H1 (cell line): ENCODE results near the gene LLGL2. TPM values are rescaled to one million over a fixed set of nuclear protein-coding genes. Genes with fewer than 3 reads are reported as not detected.

Source experiments
- CTCF ChIA-PET: fragments of 300-600 bp; sonication (Branson Sonifier 250); formaldehyde crosslinking; loops from one replicate; lab custom pipeline; 2021; ENCODE audit not compliant: partially characterized antibody; lab: Charles Lee
- POLR2A ChIA-PET: fragments of 300-600 bp; sonication (Branson Sonifier 250); formaldehyde crosslinking; loops from one replicate; lab custom pipeline; 2021; ENCODE audit warnings: inconsistent platforms; ENCODE audit not compliant: partially characterized antibody; lab: Charles Lee
- DNase-seq, 2 experiments: peaks; one replicate each; pipeline versions ENCODE4 v3.0.0 to v3.0.0-alpha.2; 2010 to 2022; ENCODE audit warnings: low spot score in 2 of 2, low read depth in 1 of 2, mixed read lengths in 1 of 2
- FAIRE-seq: peaks from 2 replicates; lab custom pipeline; 2011; peaks lifted over from hg19 to GRCh38; lab: Jason Lieb, UNC
- H2AFZ ChIP-seq: 2 replicates; pipeline ENCODE4 v1.8.1; 2012; ENCODE audit warnings: low read length, inconsistent platforms
- H2AK5ac ChIP-seq: 2 replicates; pipeline ENCODE4 v1.6.1; 2013; ENCODE audit warnings: low read depth, low read length
- H2BK120ac ChIP-seq: replicated peaks from 2 replicates; pipeline ENCODE3; 2013; ENCODE audit warnings: low read depth, low read length, inconsistent platforms
- H2BK12ac ChIP-seq: 2 replicates; pipeline ENCODE4 v1.6.1; 2013; ENCODE audit warnings: low read depth, low read length
- H2BK15ac ChIP-seq: 2 replicates; pipeline ENCODE4 v1.6.1; 2013; ENCODE audit warnings: low read length
- H2BK20ac ChIP-seq: 2 replicates; pipeline ENCODE4 v1.6.1; 2013; ENCODE audit warnings: low read length
- H2BK5ac ChIP-seq: 2 replicates; pipeline ENCODE4 v1.6.1; 2013; ENCODE audit warnings: low read depth, low read length
- H3K14ac ChIP-seq: 2 replicates; pipeline ENCODE4 v1.6.1; 2013; ENCODE audit warnings: inconsistent platforms; ENCODE audit not compliant: insufficient read length
- H3K18ac ChIP-seq: 2 replicates; pipeline ENCODE4 v1.6.1; 2013; ENCODE audit warnings: low read length; ENCODE audit errors: extremely low read depth
- H3K23ac ChIP-seq: 2 replicates; pipeline ENCODE4 v1.6.1; 2013; ENCODE audit warnings: inconsistent platforms; ENCODE audit not compliant: insufficient read length
- H3K23me2 ChIP-seq: 2 replicates; pipeline ENCODE4 v1.6.1; 2013; ENCODE audit warnings: low read depth, low read length
- H3K27ac ChIP-seq: 2 replicates; pipeline ENCODE4 v1.6.1; 2011; ENCODE audit warnings: low read depth, low read length, inconsistent platforms
- H3K27me3 ChIP-seq, 4 experiments: replicated peaks in 1 of 4; 1 replicate in 1 of 4; 2 replicates in 3 of 4; pipeline versions ENCODE4 v1.6.1 to v1.8.1; 2011 to 2013; ENCODE audit warnings: low read length in 3 of 4, mild to moderate bottlenecking in 3 of 4, inconsistent platforms in 2 of 4, mixed read lengths in 2 of 4, moderate library complexity in 1 of 4; ENCODE audit not compliant: control insufficient read depth in 3 of 4, insufficient read depth in 3 of 4; ENCODE audit errors: extremely low read depth in 1 of 4
- H3K36me3 ChIP-seq, 4 experiments: 2 replicates each; pipeline versions ENCODE4 v1.6.1 to v1.8.1; 2011 to 2013; ENCODE audit warnings: mild to moderate bottlenecking in 4 of 4, low read length in 3 of 4, moderate library complexity in 2 of 4, control low read depth in 1 of 4, inconsistent platforms in 1 of 4; ENCODE audit not compliant: insufficient read depth in 4 of 4, control insufficient read depth in 2 of 4
- H3K4ac ChIP-seq: replicated peaks from 2 replicates; pipeline ENCODE3; 2013; ENCODE audit warnings: low read length, low read depth, mixed read lengths, inconsistent platforms; ENCODE audit not compliant: insufficient read length
- H3K4me1 ChIP-seq, 4 experiments: replicated peaks in 1 of 4; 1 replicate in 1 of 4; 2 replicates in 3 of 4; pipeline versions ENCODE4 v1.6.1 to v1.8.1; 2011 to 2013; ENCODE audit warnings: low read length in 3 of 4, inconsistent platforms in 2 of 4, mixed read lengths in 1 of 4; ENCODE audit not compliant: insufficient read depth in 4 of 4, control insufficient read depth in 3 of 4
- H3K4me2 ChIP-seq, 2 experiments: 2 replicates each; pipeline versions ENCODE4 v1.6.1 to v1.8.1; 2011 to 2013; ENCODE audit warnings: low read depth in 2 of 2, low read length in 2 of 2, control low read depth in 1 of 2, inconsistent platforms in 1 of 2, mild to moderate bottlenecking in 1 of 2; ENCODE audit not compliant: insufficient read depth in 1 of 2
- H3K4me3 ChIP-seq, 4 experiments: fragments of 200-600, 300-600 bp in 1 of 4; sonication (generic), shearing (Covaris generic), sonication (Bioruptor Twin) in 1 of 4; 2 replicates each; pipeline versions ENCODE4 v1.5.1 to v1.8.1; 2011 to 2016; ENCODE audit warnings: low read length in 4 of 4, low read depth in 3 of 4, control low read depth in 2 of 4, inconsistent platforms in 2 of 4, mild to moderate bottlenecking in 2 of 4, mixed read lengths in 1 of 4, moderate library complexity in 1 of 4; ENCODE audit not compliant: insufficient read depth in 2 of 4; ENCODE audit errors: extremely low read depth in 1 of 4
- H3K56ac ChIP-seq: replicated peaks from 2 replicates; pipeline ENCODE3; 2013; ENCODE audit warnings: low read depth, mild to moderate bottlenecking, mixed read lengths, low read length, inconsistent platforms; ENCODE audit not compliant: insufficient read length
- H3K79me1 ChIP-seq: 2 replicates; pipeline ENCODE4 v1.6.1; 2013; ENCODE audit warnings: low read depth, low read length, control low read depth
- H3K79me2 ChIP-seq, 2 experiments: 2 replicates each; pipeline versions ENCODE4 v1.6.1 to v1.8.1; 2012 to 2013; ENCODE audit warnings: low read length in 2 of 2, mild to moderate bottlenecking in 2 of 2, inconsistent platforms in 1 of 2; ENCODE audit not compliant: insufficient read depth in 2 of 2, control insufficient read depth in 1 of 2
- H3K9ac ChIP-seq, 4 experiments: replicated peaks in 1 of 4; 1 replicate in 1 of 4; 2 replicates in 3 of 4; pipeline versions ENCODE4 v1.6.1 to v1.8.1; 2011 to 2013; ENCODE audit warnings: low read depth in 3 of 4, low read length in 3 of 4, control low read depth in 2 of 4, mild to moderate bottlenecking in 2 of 4, moderate library complexity in 2 of 4, inconsistent platforms in 1 of 4; ENCODE audit errors: extremely low read depth in 1 of 4
- H3K9me3 ChIP-seq, 2 experiments: 2 replicates each; pipeline versions ENCODE4 v1.6.1 to v1.8.1; 2012 to 2013; ENCODE audit warnings: mild to moderate bottlenecking in 2 of 2, moderate library complexity in 2 of 2, control low read depth in 1 of 2, inconsistent platforms in 1 of 2, low read depth in 1 of 2, low read length in 1 of 2, mixed read lengths in 1 of 2; ENCODE audit not compliant: insufficient read depth in 2 of 2
- H4K20me1 ChIP-seq, 2 experiments: replicated peaks in 1 of 2; 2 replicates each; pipeline versions ENCODE3 to v1.8.1; 2011 to 2013; ENCODE audit warnings: inconsistent platforms in 2 of 2, low read length in 2 of 2, mild to moderate bottlenecking in 1 of 2; ENCODE audit not compliant: insufficient read depth in 2 of 2, control insufficient read depth in 1 of 2
- H4K5ac ChIP-seq: 2 replicates; pipeline ENCODE4 v1.6.1; 2013; ENCODE audit warnings: low read length, low read depth, mixed read lengths, inconsistent platforms; ENCODE audit not compliant: insufficient read length
- H4K8ac ChIP-seq: 2 replicates; pipeline ENCODE4 v1.8.0; 2013; ENCODE audit warnings: mild to moderate bottlenecking, moderate library complexity, low read length, inconsistent platforms; ENCODE audit not compliant: insufficient read depth; ENCODE audit errors: extremely low read depth
- H4K91ac ChIP-seq: replicated peaks from 2 replicates; pipeline ENCODE3; 2013; ENCODE audit warnings: low read length, mixed read lengths, inconsistent platforms; ENCODE audit not compliant: insufficient read length
- ASH2L ChIP-seq: fragments of 200-600, 300-600 bp; sonication (generic); IDR thresholded peaks from one replicate; pipeline ENCODE4 v1.7.1; 2017; ENCODE audit warnings: low read length
- CBX5 ChIP-seq: fragments of 300-800, 300-1000 bp; sonication (generic); IDR thresholded peaks from 2 replicates; pipeline ENCODE4 v1.7.1; 2016; ENCODE audit warnings: antibody characterized with exemption, low read length, low read depth
- MAFK ChIP-seq: IDR thresholded peaks from 2 replicates; pipeline ENCODE4 v1.6.1; 2012; ENCODE audit warnings: low read depth, mild to moderate bottlenecking, improper control_type of control experiment, low read length
- NANOG ChIP-seq: IDR thresholded peaks from 2 replicates; pipeline ENCODE4 v1.6.1; 2011; ENCODE audit warnings: low read length, low read depth, mild to moderate bottlenecking, inconsistent platforms; ENCODE audit not compliant: insufficient read depth, poor library complexity, severe bottlenecking
- POU5F1 ChIP-seq: IDR thresholded peaks from 2 replicates; pipeline ENCODE4 v1.6.1; 2011; ENCODE audit warnings: low read depth, mild to moderate bottlenecking, low read length, moderate library complexity
- RAD21 ChIP-seq, 2 experiments: IDR thresholded peaks in 1 of 2; conservative IDR thresholded peaks in 1 of 2; 2 replicates each; pipeline ENCODE4 v1.6.1; 2011; ENCODE audit warnings: low read depth in 2 of 2, low read length in 2 of 2, improper control_type of control experiment in 1 of 2, inconsistent platforms in 1 of 2, mild to moderate bottlenecking in 1 of 2, moderate library complexity in 1 of 2
- RNF2 ChIP-seq: fragments of 200-900, 300-1000 bp; sonication (generic); IDR thresholded peaks from 2 replicates; pipeline ENCODE4 v1.7.1; 2016; ENCODE audit warnings: borderline replicate concordance, low read depth, mild to moderate bottlenecking, antibody characterized with exemption, low read length; ENCODE audit not compliant: poor library complexity, severe bottlenecking; ENCODE audit errors: missing control alignments
- SAP30 ChIP-seq: fragments of 300-600 bp; sonication (generic); IDR thresholded peaks from 2 replicates; pipeline ENCODE4 v1.7.1; 2012; ENCODE audit warnings: low read length, moderate library complexity, mild to moderate bottlenecking, inconsistent platforms; ENCODE audit not compliant: insufficient read depth, insufficient replicate concordance
- SP1 ChIP-seq: IDR thresholded peaks from 2 replicates; pipeline ENCODE4 v1.6.1; 2011; ENCODE audit warnings: low read depth, low read length
- SP4 ChIP-seq: IDR thresholded peaks from 2 replicates; pipeline ENCODE4 v1.6.1; 2012; ENCODE audit warnings: low read length, inconsistent platforms
- WGBS, 2 experiments: shearing (Covaris generic) in 1 of 2; methylation state at CpG; one replicate each; pipeline versions ENCODE4 v1.1.6 to v1.1.7; 2013 to 2015; ENCODE audit warnings: low lambda C conversion rate in 2 of 2, mixed read lengths in 2 of 2, inconsistent platforms in 1 of 2, low coverage in 1 of 2, missing lambda C conversion rate in 1 of 2; ENCODE audit not compliant: insufficient replicate concordance in 2 of 2, insufficient coverage in 1 of 2, insufficient read length in 1 of 2; ENCODE audit errors: extremely low coverage in 1 of 2, missing lambda C conversion rate in 1 of 2; 5-methylcytosine and 5-hydroxymethylcytosine counted together
- polyA plus RNA-seq, 7 experiments: library from polyadenylated mRNA; depleted of rRNA in 3 of 7; stranded (reverse) in 5 of 7; unstranded in 2 of 7; fragments of >200 nt in 5 of 7; fragments of 200-250 nt in 2 of 7; gene quantifications; 1 replicate in 5 of 7; 2 replicates in 1 of 7; 4 replicates in 1 of 7; pipeline versions ENCODE4 v1.2.1 to v1.2.3, GENCODE V29; 2011 to 2013; ENCODE audit warnings: missing spikeins in 2 of 7, mixed read lengths in 2 of 7
- total RNA-seq: library from RNA; stranded (reverse); fragmentation: NEBNext Ultra II Directional; extraction: Animal tissue kit (Norgen Biotek cat#: 25700); gene quantifications from 2 replicates; pipeline ENCODE4 v1.2.1, GENCODE V29; 2021
- TF ChIP-seq, protein P1 (sequence below): IDR thresholded peaks from 2 replicates; pipeline ENCODE4 v1.6.1; 2012; ENCODE audit warnings: inconsistent platforms

LLGL2 gene
- total and polyA plus RNA-seq, 2 of the 8 experiments (the other 6 are each of a cell fraction or from before 2014, with no cell fraction given): 64.5 to 77.1 TPM

DNA sequence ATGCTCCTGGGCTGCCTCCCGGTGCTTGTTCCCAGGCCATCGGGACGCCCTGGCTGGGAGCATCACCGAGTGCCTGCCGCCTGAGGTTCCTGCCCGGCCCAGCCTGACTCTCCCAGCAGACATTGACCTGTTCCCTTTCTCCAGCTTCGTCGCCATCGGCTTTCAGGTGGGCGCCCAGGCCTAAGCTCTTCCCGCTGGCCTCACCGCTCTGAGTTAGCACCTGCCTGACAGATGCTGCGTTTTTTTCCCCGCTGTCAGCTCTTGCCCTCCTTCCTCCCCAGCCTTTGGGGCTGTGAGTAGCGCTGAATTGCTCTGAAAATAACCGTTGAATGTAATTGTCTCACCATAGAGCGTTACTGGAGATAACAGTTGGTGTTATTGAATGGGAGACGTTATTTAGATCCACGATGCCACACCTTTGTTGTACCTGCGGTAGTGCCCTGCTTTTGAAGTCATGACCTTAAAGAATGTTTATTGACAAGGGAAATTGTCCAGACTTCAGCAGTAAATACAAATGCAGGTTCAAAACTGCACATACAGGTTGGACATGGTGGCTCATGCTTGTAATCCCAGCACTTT, 86.4 kb downstream of the LLGL2 start:
- Histone ChIP-seq H4K20me1 (no peaks in the 10 kb centered on the region), H3K18ac (no peak overlapping the region), H3K36me3 (no peaks in the 10 kb centered on the region), H3K14ac (no peak overlapping the region), H3K27ac (no peak overlapping the region), H3K27me3 (no peaks in the 10 kb centered on the region), H4K91ac (no peak overlapping the region), H3K4me3 (no peak overlapping the region), H3K4ac (no peak overlapping the region), H3K56ac (no peak overlapping the region), H3K23me2 (no peaks in the 10 kb centered on the region), H3K9me3 (no peaks in the 10 kb centered on the region), H2AK5ac (no peak overlapping the region), H4K5ac (no peak overlapping the region), H2AFZ (no peak overlapping the region), H2BK15ac (0 out of 2 replicates have a peak overlapping the region, but pooled peaks have one; percentile 46), H2BK120ac (no peak overlapping the region), H2BK5ac (no peak overlapping the region), H3K4me2 (no peak overlapping the region), H2BK20ac (no peak overlapping the region), H3K9ac (no peak overlapping the region), H3K79me1 (no peaks in the 10 kb centered on the region), H3K79me2 (no peaks in the 10 kb centered on the region), H4K8ac (no peak overlapping the region), H2BK12ac (no peak overlapping the region), H3K4me1 (no peaks in the 10 kb centered on the region), H3K23ac (no peak overlapping the region)
- ChIA-PET POLR2A (interaction anchor here (0.6 to 5.2 kb wide), 4 partner anchors 10 to 164 kb away, joined by 3 to 19 read pairs (median 4); no protein-coding TSS in a partner anchor), CTCF (interaction anchor here (0.6 to 59.2 kb wide), 6 partner anchors 12 to 402 kb away, joined by 3 to 2200 read pairs (median 16); partner anchors contain the start of genes RECQL5, SAP30BP, SMIM5 and TSEN54)
- 89% methylated on average over 20 of the region's 20 CpGs; no CpG with 5 or more reads in 1 of the 2 experiments for WGBS, 2 experiments
- DNase-seq (no peak), FAIRE-seq (no peak)
- no peak for TF ChIP-seq RAD21 (IDR thresholded peaks at IDR 0.05 in 1 of 2, conservative IDR thresholded peaks at IDR 0.05 in 1 of 2; ENCODE audit: low read depth in 2 of 2, low read length in 2 of 2)
- TF ChIP-seq SAP30: no peak
- TF ChIP-seq, protein P1, sequence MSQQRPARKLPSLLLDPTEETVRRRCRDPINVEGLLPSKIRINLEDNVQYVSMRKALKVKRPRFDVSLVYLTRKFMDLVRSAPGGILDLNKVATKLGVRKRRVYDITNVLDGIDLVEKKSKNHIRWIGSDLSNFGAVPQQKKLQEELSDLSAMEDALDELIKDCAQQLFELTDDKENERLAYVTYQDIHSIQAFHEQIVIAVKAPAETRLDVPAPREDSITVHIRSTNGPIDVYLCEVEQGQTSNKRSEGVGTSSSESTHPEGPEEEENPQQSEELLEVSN: no peak
- TF ChIP-seq ASH2L: no peak
- no peak for TF ChIP-seq POU5F1
- TF ChIP-seq SP1: no peak
- no peak for TF ChIP-seq CBX5
- TF ChIP-seq RNF2: no peak
- TF ChIP-seq MAFK: no peak
- TF ChIP-seq NANOG: no peak
- no peak for TF ChIP-seq SP4
